ENCODE results near the gene ARHGAP1.

- TF ChIP-seq TAF1 (IDR thresholded peaks at IDR 0.05; ENCODE audit: low read depth, low read length): no peak
- TF ChIP-seq POLR2AphosphoS5 (IDR thresholded peaks at IDR 0.05; ENCODE audit: low read depth, low read length): no peak
- TF ChIP-seq POLR2A (IDR thresholded peaks at IDR 0.05; ENCODE audit: low read depth, low read length): no peak
- no peak for TF ChIP-seq POU2F2 (IDR thresholded peaks at IDR 0.05; ENCODE audit: low read depth, low read length)
- TF ChIP-seq SPI1 (IDR thresholded peaks at IDR 0.05; ENCODE audit: low read depth, low read length): no peak
- no peak for TF ChIP-seq PAX5 (IDR thresholded peaks at IDR 0.05; ENCODE audit: insufficient read depth, low read length, severe bottlenecking)
Measured at GRCh38 chr11:46728659-46729040, 28.2 kb upstream of the ARHGAP1 start.

All from GM12891 (cell line).